IMR-90 (cell line): ENCODE results near the gene ENTPD7. TPM values are rescaled to one million over a fixed set of nuclear protein-coding genes. Genes with fewer than 3 reads are reported as not detected.

Experiments used
- ATAC-seq: fragments of 200-7000 bp; cut with Tn5 transposase; 2 replicates; pipeline ENCODE4 v1.9.1; 2020; ENCODE audit warnings: low read depth, mild to moderate bottlenecking, moderate library complexity
- BruUV-seq: library from RNA; stranded (reverse); fragments of 400-500 nt; replicated peaks from 2 replicates; lab custom pipeline; 2021; lab: Mats Ljungman, UMichigan
- CTCF ChIA-PET: fragments of 300-600 bp; formaldehyde crosslinking; extraction: SDS; loops from one replicate; lab custom pipeline; 2021; ENCODE audit warnings: antibody characterized with exemption; lab: Yijun Ruan, JAX
- POLR2A ChIA-PET: fragments of 300-600 bp; sonication (Branson Sonifier 250); formaldehyde crosslinking; loops from one replicate; lab custom pipeline; 2022; ENCODE audit warnings: antibody characterized with exemption; ENCODE audit not compliant: unreplicated experiment; lab: Charles Lee
- DNase-seq: peaks from one replicate; pipeline ENCODE4 v3.0.0; 2013
- H2AFZ ChIP-seq: replicated peaks from 2 replicates; pipeline ENCODE3; 2013; ENCODE audit warnings: low read length, mild to moderate bottlenecking; ENCODE audit not compliant: poor library complexity
- H2AK5ac ChIP-seq: 2 replicates; pipeline ENCODE4 v1.6.1; 2013; ENCODE audit warnings: low read depth, low read length, inconsistent platforms
- H2AK9ac ChIP-seq: replicated peaks from 2 replicates; pipeline ENCODE3; 2013; ENCODE audit warnings: mild to moderate bottlenecking, low read depth, low read length, moderate library complexity; ENCODE audit not compliant: poor library complexity
- H2BK120ac ChIP-seq: 2 replicates; pipeline ENCODE4 v1.6.1; 2013; ENCODE audit warnings: low read depth, low read length, inconsistent platforms
- H2BK15ac ChIP-seq: 3 replicates; pipeline ENCODE4 v1.6.1; 2013; ENCODE audit warnings: low read depth, low read length, inconsistent platforms
- H2BK20ac ChIP-seq: 2 replicates; pipeline ENCODE4 v1.6.1; 2013; ENCODE audit warnings: low read depth, mild to moderate bottlenecking, inconsistent platforms, low read length, moderate library complexity
- H2BK5ac ChIP-seq: 2 replicates; pipeline ENCODE4 v1.6.1; 2013; ENCODE audit warnings: mild to moderate bottlenecking, low read depth, low read length, inconsistent platforms; ENCODE audit not compliant: poor library complexity, severe bottlenecking
- H3K14ac ChIP-seq: replicated peaks from 2 replicates; pipeline ENCODE4 v1.6.1; 2013; ENCODE audit warnings: low read depth, low read length, inconsistent platforms
- H3K18ac ChIP-seq: 2 replicates; pipeline ENCODE4 v1.6.1; 2013; ENCODE audit warnings: low read depth, low read length, control low read depth
- H3K23ac ChIP-seq: 2 replicates; pipeline ENCODE4 v1.6.1; 2013; ENCODE audit warnings: low read depth, low read length, inconsistent platforms
- H3K27ac ChIP-seq: 2 replicates; pipeline ENCODE4 v1.5.1; 2013; ENCODE audit warnings: mild to moderate bottlenecking, control low read depth, low read length; ENCODE audit not compliant: insufficient read depth
- H3K27me3 ChIP-seq: 2 replicates; pipeline ENCODE4 v1.6.1; 2013; ENCODE audit warnings: low read length; ENCODE audit not compliant: control insufficient read depth, insufficient read depth
- H3K36me3 ChIP-seq: 2 replicates; pipeline ENCODE4 v1.6.1; 2013; ENCODE audit warnings: low read length, mixed read lengths; ENCODE audit not compliant: control insufficient read depth, insufficient read depth
- H3K4ac ChIP-seq: 2 replicates; pipeline ENCODE4 v1.6.1; 2013; ENCODE audit warnings: low read depth, low read length, inconsistent platforms
- H3K4me1 ChIP-seq: 2 replicates; pipeline ENCODE4 v1.6.1; 2013; ENCODE audit warnings: low read length, mixed read lengths; ENCODE audit not compliant: control insufficient read depth, insufficient read depth
- H3K4me2 ChIP-seq: 2 replicates; pipeline ENCODE4 v1.6.1; 2013; ENCODE audit warnings: low read depth, mild to moderate bottlenecking, control low read depth, low read length, moderate library complexity
- H3K4me3 ChIP-seq: 2 replicates; pipeline ENCODE4 v1.5.1; 2013; ENCODE audit warnings: low read depth, mild to moderate bottlenecking, control low read depth, low read length, moderate library complexity; ENCODE audit not compliant: insufficient read depth
- H3K56ac ChIP-seq: 2 replicates; pipeline ENCODE4 v1.6.1; 2013; ENCODE audit warnings: low read length, inconsistent platforms; ENCODE audit not compliant: insufficient read depth; ENCODE audit errors: extremely low read depth
- H3K79me1 ChIP-seq, 2 experiments: 2 replicates each; pipeline ENCODE4 v1.6.1; 2013; ENCODE audit warnings: low read length in 2 of 2, inconsistent platforms in 1 of 2, low read depth in 1 of 2
- H3K9ac ChIP-seq: 2 replicates; pipeline ENCODE4 v1.6.1; 2013; ENCODE audit warnings: low read depth, low read length, control low read depth
- H3K9me1 ChIP-seq: 2 replicates; pipeline ENCODE4 v1.6.1; 2013; ENCODE audit warnings: low read length, inconsistent platforms; ENCODE audit not compliant: insufficient read depth
- H3K9me3 ChIP-seq: 2 replicates; pipeline ENCODE4 v1.6.1; 2013; ENCODE audit warnings: low read length; ENCODE audit not compliant: control insufficient read depth, insufficient read depth
- H4K20me1 ChIP-seq: 2 replicates; pipeline ENCODE4 v1.6.1; 2013; ENCODE audit warnings: low read length, inconsistent platforms; ENCODE audit not compliant: insufficient read depth
- H4K5ac ChIP-seq: 2 replicates; pipeline ENCODE4 v1.6.1; 2013; ENCODE audit warnings: mild to moderate bottlenecking, low read depth, low read length, control low read depth
- H4K8ac ChIP-seq, 2 experiments: 2 replicates each; pipeline ENCODE4 v1.6.1; 2013; ENCODE audit warnings: low read depth in 2 of 2, low read length in 2 of 2, control low read depth in 1 of 2, inconsistent platforms in 1 of 2
- H4K91ac ChIP-seq: 2 replicates; pipeline ENCODE4 v1.6.1; 2013; ENCODE audit warnings: low read depth, low read length, inconsistent platforms; ENCODE audit not compliant: insufficient read depth
- CHD1 ChIP-seq: IDR thresholded peaks from 2 replicates; pipeline ENCODE4 v1.6.1; 2012; ENCODE audit warnings: low read depth, low read length, improper control_type of control experiment
- MAFK ChIP-seq: IDR thresholded peaks from 2 replicates; pipeline ENCODE4 v1.6.1; 2012; ENCODE audit warnings: low read depth, low read length, improper control_type of control experiment
- MAZ ChIP-seq: IDR thresholded peaks from 2 replicates; pipeline ENCODE4 v1.6.1; 2012; ENCODE audit warnings: low read depth, mild to moderate bottlenecking, low read length, improper control_type of control experiment, moderate library complexity, borderline replicate concordance
- MXI1 ChIP-seq: IDR thresholded peaks from 2 replicates; pipeline ENCODE4 v1.6.1; 2012; ENCODE audit warnings: low read depth, mild to moderate bottlenecking, low read length, moderate library complexity, borderline replicate concordance
- NFE2L2 ChIP-seq: fragments of 150-350 bp; IDR thresholded peaks from 2 replicates; pipeline ENCODE4 v1.6.1; 2016; ENCODE audit warnings: low read depth, mild to moderate bottlenecking, low read length
- POLR2A ChIP-seq: IDR thresholded peaks from 2 replicates; pipeline ENCODE4 v1.6.1; 2012; ENCODE audit warnings: mild to moderate bottlenecking, low read depth, low read length
- RCOR1 ChIP-seq: IDR thresholded peaks from 2 replicates; pipeline ENCODE4 v1.6.1; 2012; ENCODE audit warnings: mild to moderate bottlenecking, low read length, improper control_type of control experiment; ENCODE audit not compliant: insufficient replicate concordance
- RFX5 ChIP-seq: IDR thresholded peaks from 2 replicates; pipeline ENCODE4 v1.8.0; 2012; ENCODE audit warnings: low read depth, mild to moderate bottlenecking, low read length, moderate library complexity
- WGBS, 2 experiments: methylation state at CpG; one replicate each; pipeline versions ENCODE4 v1.1.5 to v1.1.7; 2013; ENCODE audit warnings: missing lambda C conversion rate in 2 of 2; ENCODE audit not compliant: insufficient read length in 1 of 2; ENCODE audit errors: extremely low coverage in 2 of 2; 5-methylcytosine and 5-hydroxymethylcytosine counted together
- dilution Hi-C: fragments of 300-500 bp; cut with HindIII; formaldehyde crosslinking; loops from one replicate; pipeline ENCODE4 v1.14.3; 2018; ENCODE audit warnings: low sequenced_read_pairs; ENCODE audit not compliant: unreplicated experiment
- in situ Hi-C: fragments of 300-500 bp; cut with MboI; formaldehyde crosslinking; loops from 3 replicates; pipeline ENCODE4 v1.14.3; 2019; ENCODE audit warnings: low sequenced_read_pairs, inconsistent platforms, mixed read lengths
- intact Hi-C: fragments of 100-400 bp; cut with micrococcal nuclease; formaldehyde crosslinking; loops from 2 replicates; pipeline ENCODE4 v1.10.0; 2022
- polyA plus RNA-seq, 3 experiments: library from polyadenylated mRNA; depleted of rRNA; stranded (reverse); fragments of >200 nt; gene quantifications; 2 replicates each; pipeline ENCODE4 v1.2.3, GENCODE V29; 2012; ENCODE audit warnings: low replicate concordance in 1 of 3
- total RNA-seq: library from RNA; depleted of rRNA; stranded (reverse); fragments of >200 nt; gene quantifications from 2 replicates; pipeline ENCODE4 v1.2.3, GENCODE V29; 2012
- TF ChIP-seq, protein P1 (sequence below): fragments of 150-350 bp; IDR thresholded peaks from 2 replicates; pipeline ENCODE4 v1.6.1; 2017; ENCODE audit warnings: mild to moderate bottlenecking, antibody characterized with exemption, low read length, low read depth

The ENTPD7 gene
- total and polyA plus RNA-seq, 2 of the 4 experiments (the other 2 are of a cell fraction), result 8.0 to 23.3 TPM

DNA sequence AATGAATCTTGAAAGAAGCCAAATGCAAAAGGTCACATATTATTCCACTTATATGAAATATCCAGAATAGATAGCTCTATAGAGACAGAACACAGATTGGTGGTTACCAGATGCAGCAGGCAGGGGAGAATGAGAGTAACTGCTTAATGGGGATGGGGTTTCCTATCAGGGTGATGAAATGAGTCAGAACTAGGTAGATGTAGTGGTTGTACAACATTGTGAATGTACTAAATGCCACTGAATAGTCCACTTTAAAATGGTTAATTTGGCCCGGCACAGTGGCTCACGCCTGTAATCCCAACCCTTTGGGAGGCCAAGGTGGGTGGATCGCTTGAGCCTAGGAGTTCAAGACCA, 29.7 kb upstream of the ENTPD7 start:
- TF ChIP-seq RCOR1, result no peak
- no peak for TF ChIP-seq CHD1
- no peak for TF ChIP-seq RFX5
- no peak for TF ChIP-seq MAFK
- no peak for TF ChIP-seq MXI1
- TF ChIP-seq, protein P1, sequence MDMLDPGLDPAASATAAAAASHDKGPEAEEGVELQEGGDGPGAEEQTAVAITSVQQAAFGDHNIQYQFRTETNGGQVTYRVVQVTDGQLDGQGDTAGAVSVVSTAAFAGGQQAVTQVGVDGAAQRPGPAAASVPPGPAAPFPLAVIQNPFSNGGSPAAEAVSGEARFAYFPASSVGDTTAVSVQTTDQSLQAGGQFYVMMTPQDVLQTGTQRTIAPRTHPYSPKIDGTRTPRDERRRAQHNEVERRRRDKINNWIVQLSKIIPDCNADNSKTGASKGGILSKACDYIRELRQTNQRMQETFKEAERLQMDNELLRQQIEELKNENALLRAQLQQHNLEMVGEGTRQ, result no peak
- no peak for TF ChIP-seq MAZ
- TF ChIP-seq POLR2A, result no peak
- no peak for TF ChIP-seq NFE2L2
- peaks cover 1% of the 10 kb centered on the region; the same call in 1 of the 2 replicates for H3K4me1 ChIP-seq
- H2AFZ ChIP-seq, result no peak overlapping the region
- ChIA-PET POLR2A (no interaction called here), CTCF (no interaction called here)
- no peak overlapping the region for H4K5ac ChIP-seq
- no peak overlapping the region for H3K14ac ChIP-seq
- H2BK120ac ChIP-seq, result no peak overlapping the region
- no peak overlapping the region for H3K56ac ChIP-seq
- intact Hi-C loops, result no loop called here
- no TSS peak for BruUV-seq
- no peaks in the 10 kb centered on the region for H4K20me1 ChIP-seq
- no peaks in the 10 kb centered on the region for H3K9me3 ChIP-seq
- H2BK5ac ChIP-seq, result no peak overlapping the region
- H4K8ac ChIP-seq, result no peak overlapping the region
- H3K36me3 ChIP-seq, result no peaks in the 10 kb centered on the region
- H3K79me1 ChIP-seq, result no peaks in the 10 kb centered on the region
- in situ Hi-C loops, result loop anchor here (5.0 kb wide), 1 partner anchor 83 kb away; no protein-coding TSS in a partner anchor
- ATAC-seq (no peak), DNase-seq (no peak)
- H3K18ac ChIP-seq, result no peak overlapping the region
- H3K9ac ChIP-seq, result no peak overlapping the region
- H3K4me3 ChIP-seq, result no peak overlapping the region
- H3K27me3 ChIP-seq, result no peaks in the 10 kb centered on the region
- H4K91ac ChIP-seq, result no peak overlapping the region
- H3K9me1 ChIP-seq, result no peaks in the 10 kb centered on the region
- H2BK20ac ChIP-seq, result no peak overlapping the region
- H3K4me2 ChIP-seq, result no peak overlapping the region
- no CpG with 5 or more reads among the region's 3 CpGs for WGBS, 2 experiments
- H3K27ac ChIP-seq, result no peak overlapping the region
- H2AK5ac ChIP-seq, result no peak overlapping the region
- no peak overlapping the region for H2AK9ac ChIP-seq
- no peak overlapping the region for H3K4ac ChIP-seq
- no peak overlapping the region for H2BK15ac ChIP-seq
- dilution Hi-C loops, result no loop called here
- no peak overlapping the region for H3K23ac ChIP-seq
